Duodenal mucosa (tissue), 2 donors: ENCODE data around the gene PCBP2.

Source experiments
- H3K27ac ChIP-seq: one replicate; pipeline ENCODE4 v1.7.0; 2013; ENCODE audit warnings: low read depth, low read length
- H3K27me3 ChIP-seq, 2 donors: one replicate each; pipeline ENCODE4 v1.7.0; 2013; ENCODE audit warnings: low read length in 2 of 2, control low read depth in 1 of 2; ENCODE audit not compliant: insufficient read depth in 2 of 2, control insufficient read depth in 1 of 2
- H3K36me3 ChIP-seq, 2 donors: one replicate each; pipeline ENCODE4 v1.7.0; 2013; ENCODE audit warnings: low read length in 2 of 2, control low read depth in 1 of 2; ENCODE audit not compliant: insufficient read depth in 2 of 2, control insufficient read depth in 1 of 2
- H3K4me1 ChIP-seq, 2 donors: one replicate each; pipeline ENCODE4 v1.7.0; 2013; ENCODE audit warnings: low read length in 2 of 2, control low read depth in 1 of 2; ENCODE audit not compliant: insufficient read depth in 2 of 2, control insufficient read depth in 1 of 2
- H3K4me3 ChIP-seq, 2 donors: one replicate each; pipeline ENCODE4 v1.7.0; 2013; ENCODE audit warnings: low read length in 2 of 2, low read depth in 1 of 2
- H3K9ac ChIP-seq, 2 donors: one replicate each; pipeline ENCODE4 v1.7.0; 2013; ENCODE audit warnings: low read length in 2 of 2, low read depth in 1 of 2
- H3K9me3 ChIP-seq, 2 donors: one replicate each; pipeline ENCODE4 v1.7.0; 2013; ENCODE audit warnings: low read length in 2 of 2, control low read depth in 1 of 2; ENCODE audit not compliant: control insufficient read depth in 1 of 2

PCBP2 gene

GRCh38 chr12:53523131-53523530 lies 71.2 kb downstream of the PCBP2 start:
- Histone ChIP-seq H3K27ac (no peak overlapping the region), H3K9ac (no peak overlapping the region), H3K4me1 (no peaks in the 10 kb centered on the region), H3K4me3 (no peak overlapping the region), H3K27me3 (no peaks in the 10 kb centered on the region), H3K9me3 (no peaks in the 10 kb centered on the region), H3K36me3 (peaks cover 37 to 69% of the 10 kb centered on the region in 2 donors)

GRCh38 chr12:53524476-53524875 lies 72.6 kb downstream of the PCBP2 start:
- Histone ChIP-seq H3K27ac (no peak overlapping the region), H3K36me3 (peaks cover 34 to 58% of the 10 kb centered on the region in 2 donors)

DNA sequence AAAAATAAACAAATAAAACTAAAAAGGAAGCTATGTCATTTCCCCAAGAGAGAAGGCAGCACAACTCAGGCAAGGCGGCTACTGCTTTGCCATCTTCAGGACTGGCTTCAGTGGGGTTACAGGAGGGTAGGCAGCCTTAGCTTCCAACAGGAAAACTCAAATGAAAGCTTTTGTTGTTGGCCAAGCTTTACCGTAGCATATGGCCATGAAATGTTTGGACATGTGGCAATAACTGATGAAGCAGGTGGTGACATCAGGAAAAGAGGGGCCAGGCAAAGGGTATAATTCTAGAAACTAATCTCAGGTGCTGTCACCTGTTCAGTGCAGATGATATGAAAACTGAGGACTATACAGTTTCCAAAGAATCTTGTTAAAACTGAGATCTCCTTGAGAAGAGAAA lies 78.2 kb downstream of the PCBP2 start:
- Histone ChIP-seq H3K36me3 (peaks cover 36 to 61% of the 10 kb centered on the region in 2 donors), H3K27me3 (no peaks in the 10 kb centered on the region), H3K9ac (no peak overlapping the region), H3K4me3 (no peak overlapping the region), H3K27ac (no peak overlapping the region), H3K9me3 (no peaks in the 10 kb centered on the region), H3K4me1 (no peaks in the 10 kb centered on the region)

More at GRCh38 chr12:53524476-53524875, 72.6 kb downstream of the PCBP2 start:
- Histone ChIP-seq H3K9me3 (no peaks in the 10 kb centered on the region), H3K4me3 (no peak overlapping the region), H3K27me3 (no peaks in the 10 kb centered on the region), H3K4me1 (no peaks in the 10 kb centered on the region), H3K9ac (no peak overlapping the region)
